Activated CD8-positive, alpha-beta T cell treated with anti-CD3 and anti-CD28 coated beads, Interleukin-2, amount 10 ng/mL, durations not matched to agents 7 days and 5 days (primary cell): ENCODE data around the gene VWDE. TPM values are rescaled to one million over a fixed set of nuclear protein-coding genes. Genes with fewer than 3 reads are reported as not detected.
"Not testable (repeated sequence)": the region's sequence is repeated elsewhere in the genome, so short reads cannot be mapped to it uniquely, and the experiment has no call there.

Experiments used
- ATAC-seq: fragments of 150-1000 bp; cut with Tn5 transposase; one replicate; pipeline ENCODE4 v1.10.0; 2021; ENCODE audit warnings: moderate library complexity
- CTCF ChIA-PET: fragments of 350-600 bp; sonication (Branson Sonifier 250); formaldehyde crosslinking; loops from one replicate; lab custom pipeline; 2021; ENCODE audit warnings: antibody characterized with exemption; lab: Charles Lee
- POLR2A ChIA-PET: fragments of 350-600 bp; sonication (Branson Sonifier 250); formaldehyde crosslinking; loops from one replicate; lab custom pipeline; 2021; ENCODE audit warnings: antibody characterized with exemption; lab: Charles Lee
- DNase-seq: peaks from one replicate; pipeline ENCODE4 v3.0.0-alpha.2; 2020
- H3K27ac Mint-ChIP-seq: one replicate; pipeline ENCODE4 v1.8.0; 2021; ENCODE audit warnings: mild to moderate bottlenecking, mixed read lengths
- H3K27me3 Mint-ChIP-seq: one replicate; pipeline ENCODE4 v1.8.0; 2021; ENCODE audit warnings: low read depth, mixed read lengths
- H3K36me3 Mint-ChIP-seq: one replicate; pipeline ENCODE4 v1.8.0; 2021; ENCODE audit warnings: low read depth, mixed read lengths
- H3K4me1 Mint-ChIP-seq: one replicate; pipeline ENCODE4 v1.8.0; 2021; ENCODE audit warnings: low read depth, mixed read lengths
- H3K4me3 Mint-ChIP-seq: one replicate; pipeline ENCODE4 v1.8.0; 2021; ENCODE audit warnings: mild to moderate bottlenecking, mixed read lengths
- H3K9me3 Mint-ChIP-seq: one replicate; pipeline ENCODE4 v1.8.0; 2022; ENCODE audit warnings: mixed read lengths; ENCODE audit not compliant: insufficient read depth
- total RNA-seq, 2 experiments: library from RNA; stranded (reverse); gene quantifications; one replicate each; pipeline ENCODE4 v1.2.3, GENCODE V29; 2021

The VWDE gene
- total RNA-seq, 2 experiments from 2014 or later, result 3.2 to 4.4 TPM

GRCh38 chr7:12423355-12423996, 19.8 kb upstream of the VWDE start:
- no peaks in the 10 kb centered on the region for H3K4me1 Mint-ChIP-seq
- no peak overlapping the region for H3K27ac Mint-ChIP-seq
- H3K36me3 Mint-ChIP-seq, result no peaks in the 10 kb centered on the region
- ChIA-PET CTCF (no interaction called here), POLR2A (no interaction called here)
- no peak overlapping the region for H3K4me3 Mint-ChIP-seq
- peaks cover 7% of the 10 kb centered on the region for H3K27me3 Mint-ChIP-seq
- no peaks in the 10 kb centered on the region for H3K9me3 Mint-ChIP-seq
- DNase-seq (no peak), ATAC-seq (no peak)

- no peaks in the 10 kb centered on the region for H3K9me3 Mint-ChIP-seq
- no peaks in the 10 kb centered on the region for H3K36me3 Mint-ChIP-seq
- DNase-seq, result no peak
- H3K27me3 Mint-ChIP-seq, result peaks cover 5% of the 10 kb centered on the region
- ChIA-PET CTCF (no interaction called here), POLR2A (no interaction called here)
- no peak for ATAC-seq
- no peak overlapping the region for H3K27ac Mint-ChIP-seq
- H3K4me3 Mint-ChIP-seq, result no peak overlapping the region
- no peaks in the 10 kb centered on the region for H3K4me1 Mint-ChIP-seq
Observed at GRCh38 chr7:12422554-12423320, 19.1 kb upstream of the VWDE start.

- ChIA-PET POLR2A (no interaction called here), CTCF (no interaction called here)
- H3K27ac Mint-ChIP-seq, result no peak overlapping the region
Observed at GRCh38 chr7:12418452-12418851, 14.8 kb upstream of the VWDE start.

GRCh38 chr7:12415072-12415471, 11.4 kb upstream of the VWDE start:
- ATAC-seq (no peak), DNase-seq (no peak)
- H3K4me3 Mint-ChIP-seq, result no peak overlapping the region
- POLR2A ChIA-PET, result no interaction called here
- H3K9me3 Mint-ChIP-seq, result no peaks in the 10 kb centered on the region
- no peaks in the 10 kb centered on the region for H3K36me3 Mint-ChIP-seq
- no peak overlapping the region for H3K27ac Mint-ChIP-seq
- CTCF ChIA-PET, result no interaction called here
- no peaks in the 10 kb centered on the region for H3K4me1 Mint-ChIP-seq
- peaks cover 6% of the 10 kb centered on the region for H3K27me3 Mint-ChIP-seq

More at GRCh38 chr7:12418452-12418851, 14.8 kb upstream of the VWDE start:
- DNase-seq (no peak), ATAC-seq (no peak)
- Mint-ChIP-seq H3K4me3 (no peak overlapping the region), H3K9me3 (no peaks in the 10 kb centered on the region), H3K36me3 (no peaks in the 10 kb centered on the region), H3K4me1 (no peaks in the 10 kb centered on the region), H3K27me3 (peaks cover under 1% of the 10 kb centered on the region)

- ATAC-seq (no peak), DNase-seq (no peak)
- no peaks in the 10 kb centered on the region for H3K9me3 Mint-ChIP-seq
- no peak overlapping the region for H3K27ac Mint-ChIP-seq
- no peaks in the 10 kb centered on the region for H3K4me1 Mint-ChIP-seq
- peaks cover 8% of the 10 kb centered on the region for H3K27me3 Mint-ChIP-seq
- H3K4me3 Mint-ChIP-seq, result no peak overlapping the region
- POLR2A ChIA-PET, result no interaction called here
- no peaks in the 10 kb centered on the region for H3K36me3 Mint-ChIP-seq
- CTCF ChIA-PET, result no interaction called here
Observed at GRCh38 chr7:12412407-12412806, 8.7 kb upstream of the VWDE start.

- Mint-ChIP-seq H3K36me3 (no peaks in the 10 kb centered on the region), H3K4me1 (no peaks in the 10 kb centered on the region), H3K27me3 (peaks cover 11% of the 10 kb centered on the region), H3K27ac (no peak overlapping the region), H3K9me3 (no peaks in the 10 kb centered on the region), H3K4me3 (no peak overlapping the region)
- no peak for ATAC-seq
- ChIA-PET CTCF (interaction anchor here (1.0 kb wide), 1 partner anchor 48 kb away, joined by 3 read pairs; no protein-coding TSS in a partner anchor), POLR2A (no interaction called here)
- no peak for DNase-seq
Observed at GRCh38 chr7:12410523-12410922, 6.9 kb upstream of the VWDE start.

GRCh38 chr7:12409097-12409711, 5.5 kb upstream of the VWDE start:
- Mint-ChIP-seq H3K27me3 (peaks cover 14% of the 10 kb centered on the region), H3K4me1 (peaks cover 4% of the 10 kb centered on the region), H3K9me3 (no peaks in the 10 kb centered on the region), H3K27ac (no peak overlapping the region), H3K36me3 (no peaks in the 10 kb centered on the region), H3K4me3 (no peak overlapping the region)
- ATAC-seq, result no peak
- no peak for DNase-seq
- ChIA-PET CTCF (no interaction called here), POLR2A (no interaction called here)

- H3K36me3 Mint-ChIP-seq, H3K9me3 Mint-ChIP-seq, ATAC-seq, H3K27ac Mint-ChIP-seq, DNase-seq, H3K4me3 Mint-ChIP-seq, POLR2A ChIA-PET, CTCF ChIA-PET: not testable (repeated sequence)
- H3K4me1 Mint-ChIP-seq, result peaks cover 16% of the 10 kb centered on the region
- peaks cover 11% of the 10 kb centered on the region for H3K27me3 Mint-ChIP-seq
Observed at GRCh38 chr7:12407652-12408051, 4.0 kb upstream of the VWDE start.

- ChIA-PET CTCF (interaction anchor here (2.0 kb wide), 1 partner anchor 32 kb away, joined by 8 read pairs; no protein-coding TSS in a partner anchor), POLR2A (no interaction called here)
- H3K4me1 Mint-ChIP-seq, result peaks cover 22% of the 10 kb centered on the region
- peaks cover 25% of the 10 kb centered on the region for H3K27me3 Mint-ChIP-seq
- DNase-seq (no peak), ATAC-seq (no peak)
- peaks cover 8% of the 10 kb centered on the region for H3K36me3 Mint-ChIP-seq
- H3K9me3 Mint-ChIP-seq, result peaks cover 9% of the 10 kb centered on the region
- no peak overlapping the region for H3K4me3 Mint-ChIP-seq
- no peak overlapping the region for H3K27ac Mint-ChIP-seq
Observed at GRCh38 chr7:12402365-12402725, 1.3 kb downstream of the VWDE start.

- Mint-ChIP-seq H3K9me3 (peaks cover 9% of the 10 kb centered on the region), H3K27me3 (peaks cover 25% of the 10 kb centered on the region), H3K4me1 (peaks cover 22% of the 10 kb centered on the region), H3K4me3 (no peak overlapping the region), H3K27ac (no peak overlapping the region), H3K36me3 (peaks cover 11% of the 10 kb centered on the region)
- ChIA-PET POLR2A (no interaction called here), CTCF (interaction anchor here (0.9 to 2.0 kb wide), 3 partner anchors 12 to 32 kb away, joined by 3 to 8 read pairs (median 4); no protein-coding TSS in a partner anchor)
- no peak for ATAC-seq
- no peak for DNase-seq
Observed at GRCh38 chr7:12401538-12402364, 1.9 kb downstream of the VWDE start.

GRCh38 chr7:12398186-12398585, 5.5 kb downstream of the VWDE start:
- H3K4me3 Mint-ChIP-seq, result no peak overlapping the region
- ChIA-PET POLR2A (no interaction called here), CTCF (no interaction called here)
- peaks cover 11% of the 10 kb centered on the region for H3K4me1 Mint-ChIP-seq
- H3K27me3 Mint-ChIP-seq, result peaks cover 20% of the 10 kb centered on the region
- DNase-seq (no peak), ATAC-seq (no peak)
- H3K9me3 Mint-ChIP-seq, result peaks cover 9% of the 10 kb centered on the region
- H3K27ac Mint-ChIP-seq, result no peak overlapping the region
- peaks cover 11% of the 10 kb centered on the region for H3K36me3 Mint-ChIP-seq
